HG03520 (cell line): ENCODE measurements around the gene CRBN.

Experiments
- ATAC-seq: cut with Tn5 transposase; IDR thresholded peaks from one replicate; pipeline ENCODE4 v1.9.1; 2021; ENCODE audit warnings: mild to moderate bottlenecking, moderate library complexity; ENCODE audit not compliant: unreplicated experiment

The CRBN gene

GRCh38 chr3:3179407-3180094 lies at the start of gene CRBN:
Gene CRBN (minus strand): TSS chr3:3179691. CDS start chr3:3179687, 4 bp downstream.
- peak; percentile 99 for ATAC-seq

GRCh38 chr3:3227640-3228039 lies 48.1 kb upstream of the CRBN start:
- no peak for ATAC-seq

GRCh38 chr3:3221528-3221927 lies 42.0 kb upstream of the CRBN start:
- ATAC-seq: no peak

- ATAC-seq: no peak
Observed at GRCh38 chr3:3216401-3216800, 36.9 kb upstream of the CRBN start.

- no peak for ATAC-seq
Observed at GRCh38 chr3:3212781-3213440, 33.4 kb upstream of the CRBN start.

- no peak for ATAC-seq
Observed at GRCh38 chr3:3209714-3210113, 30.2 kb upstream of the CRBN start.

- no peak for ATAC-seq
Observed at GRCh38 chr3:3209057-3209456, 29.6 kb upstream of the CRBN start.

GRCh38 chr3:3201611-3202010 lies 22.1 kb upstream of the CRBN start:
- peak; percentile 94 for ATAC-seq

GRCh38 chr3:3200632-3201212 lies 21.2 kb upstream of the CRBN start:
- ATAC-seq: peak; percentile 59

- ATAC-seq: no peak
Observed at GRCh38 chr3:3199306-3199705, 19.8 kb upstream of the CRBN start.

- ATAC-seq: peak; percentile 37
Observed at GRCh38 chr3:3196148-3196861, 16.8 kb upstream of the CRBN start.

- ATAC-seq: no peak
Observed at GRCh38 chr3:3194861-3195260, 15.4 kb upstream of the CRBN start.

- ATAC-seq: no peak
Observed at GRCh38 chr3:3192286-3192675, 12.8 kb upstream of the CRBN start.

GRCh38 chr3:3191675-3192285 lies 12.3 kb upstream of the CRBN start:
- ATAC-seq: no peak

- no peak for ATAC-seq
Observed at GRCh38 chr3:3189961-3190360, 10.5 kb upstream of the CRBN start.

- ATAC-seq: no peak
Observed at GRCh38 chr3:3189102-3189727, 9.7 kb upstream of the CRBN start.

- no peak for ATAC-seq
Observed at GRCh38 chr3:3184876-3185275, 5.4 kb upstream of the CRBN start.

GRCh38 chr3:3180456-3180855 lies 965 bp upstream of the CRBN start:
- no peak for ATAC-seq

- no peak for ATAC-seq
Observed at GRCh38 chr3:3178498-3179328, 778 bp downstream of the CRBN start.
